Naive thymus-derived CD8-positive, alpha-beta T cell (primary cell): ENCODE measurements around the gene CAMTA1. TPM values are rescaled to one million over a fixed set of nuclear protein-coding genes. Genes with fewer than 3 reads are reported as not detected.

Experiments used
- ATAC-seq, 2 donors: fragments of 150-1000 bp; cut with Tn5 transposase in 1 of 2; sonication (Bioruptor Pico), chemical (Tn5 transposase) in 1 of 2; 1 replicate in 1 of 2; 2 replicates in 1 of 2; pipeline ENCODE4 v1.10.0; 2021; ENCODE audit warnings: mild to moderate bottlenecking in 2 of 2, moderate library complexity in 2 of 2
- POLR2A ChIA-PET: fragments of 350-600 bp; sonication (Branson Sonifier 250); formaldehyde crosslinking; loops from one replicate; lab custom pipeline; 2021; ENCODE audit warnings: antibody characterized with exemption; lab: Charles Lee
- DNase-seq, 10 donors: peaks; one replicate each; pipeline versions ENCODE4 v3.0.0 to v3.0.0-alpha.2; 2020 to 2022
- H3K27ac Mint-ChIP-seq, 10 donors: one replicate each; pipeline ENCODE4 v1.8.0; 2020 to 2022; ENCODE audit warnings: mild to moderate bottlenecking in 10 of 10, mixed read lengths in 10 of 10, moderate library complexity in 4 of 10, inconsistent platforms in 1 of 10
- H3K27me3 Mint-ChIP-seq, 5 donors: one replicate each; pipeline ENCODE4 v1.8.0; 2021 to 2022; ENCODE audit warnings: mixed read lengths in 5 of 5
- H3K36me3 Mint-ChIP-seq, 3 donors: one replicate each; pipeline ENCODE4 v1.8.0; 2020 to 2022; ENCODE audit warnings: mixed read lengths in 3 of 3, mild to moderate bottlenecking in 2 of 3, inconsistent platforms in 1 of 3
- H3K4me1 Mint-ChIP-seq, 4 donors: one replicate each; pipeline ENCODE4 v1.8.0; 2021 to 2022; ENCODE audit warnings: mixed read lengths in 4 of 4
- H3K4me3 Mint-ChIP-seq, 10 donors: one replicate each; pipeline ENCODE4 v1.8.0; 2020 to 2022; ENCODE audit warnings: mild to moderate bottlenecking in 10 of 10, mixed read lengths in 10 of 10, moderate library complexity in 6 of 10, inconsistent platforms in 1 of 10
- H3K9me3 Mint-ChIP-seq, 9 donors: one replicate each; pipeline ENCODE4 v1.8.0; 2020 to 2022; ENCODE audit warnings: mixed read lengths in 9 of 9, mild to moderate bottlenecking in 3 of 9, inconsistent platforms in 1 of 9, moderate library complexity in 1 of 9
- polyA plus RNA-seq, 3 donors: library from polyadenylated mRNA; unstranded; fragments of 300-500 nt; fragmentation: Illumina TruSeq; gene quantifications; one replicate each; pipeline ENCODE4 v1.2.3, GENCODE V29; 2021
- total RNA-seq, 8 experiments: library from RNA in 2 of 8; stranded (reverse) in 2 of 8; gene quantifications; one replicate each; pipeline ENCODE4 v1.2.3 and lab custom pipeline; 2021 to 2026

CAMTA1 gene
- total and polyA plus RNA-seq, 5 experiments from 2014 or later: 32.6 to 78.3 (median 47.3) TPM

GRCh38 chr1:7727809-7728471 is 942.7 kb downstream of the CAMTA1 start:
- peaks cover 0 to 13% (median 0%) of the 10 kb centered on the region in 3 donors for H3K36me3 Mint-ChIP-seq
- H3K4me3 Mint-ChIP-seq: no peak overlapping the region
- ATAC-seq (no peak), DNase-seq (no peak)
- H3K27me3 Mint-ChIP-seq: peaks cover 7 to 21% (median 18%) of the 10 kb centered on the region in 5 donors
- peaks cover 0 to 3% (median 0%) of the 10 kb centered on the region in 9 donors for H3K9me3 Mint-ChIP-seq
- POLR2A ChIA-PET: no interaction called here
- H3K4me1 Mint-ChIP-seq: peaks cover 0 to 6% (median 5%) of the 10 kb centered on the region in 4 donors
- H3K27ac Mint-ChIP-seq: no peak overlapping the region

GRCh38 chr1:7729761-7730160 is 944.5 kb downstream of the CAMTA1 start:
- ATAC-seq: no peak
- Mint-ChIP-seq H3K36me3 (peaks cover 0 to 13% (median 0%) of the 10 kb centered on the region in 3 donors), H3K4me1 (peaks cover 0 to 6% (median 5%) of the 10 kb centered on the region in 4 donors), H3K4me3 (no peak overlapping the region), H3K9me3 (peaks cover 0 to 3% (median 0%) of the 10 kb centered on the region in 9 donors), H3K27me3 (peaks cover 7 to 24% (median 18%) of the 10 kb centered on the region in 5 donors), H3K27ac (no peak overlapping the region)
- DNase-seq: no peak
- POLR2A ChIA-PET: no interaction called here

GRCh38 chr1:7732331-7732730 is 947.1 kb downstream of the CAMTA1 start:
- H3K9me3 Mint-ChIP-seq: peaks cover 0 to 3% (median 0%) of the 10 kb centered on the region in 9 donors

GRCh38 chr1:7733276-7733675 is 948.0 kb downstream of the CAMTA1 start:
- no peaks in the 10 kb centered on the region for H3K4me1 Mint-ChIP-seq
- DNase-seq (no peak), ATAC-seq (no peak)
- peaks cover 0 to 13% (median 0%) of the 10 kb centered on the region in 3 donors for H3K36me3 Mint-ChIP-seq
- POLR2A ChIA-PET: no interaction called here
- H3K9me3 Mint-ChIP-seq: peaks cover 0 to 3% (median 0%) of the 10 kb centered on the region in 9 donors
- H3K4me3 Mint-ChIP-seq: no peak overlapping the region
- peaks cover 8 to 33% (median 22%) of the 10 kb centered on the region in 5 donors for H3K27me3 Mint-ChIP-seq
- H3K27ac Mint-ChIP-seq: no peak overlapping the region

More at GRCh38 chr1:7732331-7732730, 947.1 kb downstream of the CAMTA1 start:
- H3K4me1 Mint-ChIP-seq: no peaks in the 10 kb centered on the region
- peaks cover 7 to 29% (median 21%) of the 10 kb centered on the region in 5 donors for H3K27me3 Mint-ChIP-seq
- POLR2A ChIA-PET: no interaction called here
- no peak overlapping the region for H3K4me3 Mint-ChIP-seq
- H3K27ac Mint-ChIP-seq: no peak overlapping the region
- peaks cover 0 to 13% (median 0%) of the 10 kb centered on the region in 3 donors for H3K36me3 Mint-ChIP-seq
- DNase-seq (no peak), ATAC-seq (no peak)

- POLR2A ChIA-PET: no interaction called here
- no peak for ATAC-seq
- Mint-ChIP-seq H3K9me3 (peaks cover 0 to 2% (median 0%) of the 10 kb centered on the region in 9 donors), H3K4me3 (no peak overlapping the region), H3K27ac (no peak overlapping the region), H3K27me3 (peaks cover 0 to 18% (median 5%) of the 10 kb centered on the region in 5 donors), H3K4me1 (no peaks in the 10 kb centered on the region), H3K36me3 (peaks cover 0 to 4% (median 0%) of the 10 kb centered on the region in 3 donors)
- DNase-seq: no peak
Observed at GRCh38 chr1:7738044-7738443, 952.8 kb downstream of the CAMTA1 start.

- Mint-ChIP-seq H3K27me3 (peaks cover 0 to 8% (median 4%) of the 10 kb centered on the region in 5 donors), H3K36me3 (peaks cover 0 to 4% (median 0%) of the 10 kb centered on the region in 3 donors), H3K4me3 (no peak overlapping the region), H3K4me1 (no peaks in the 10 kb centered on the region), H3K27ac (no peak overlapping the region), H3K9me3 (peaks cover 0 to 2% (median 0%) of the 10 kb centered on the region in 9 donors)
- DNase-seq (no peak), ATAC-seq (no peak)
- POLR2A ChIA-PET: no interaction called here
Observed at GRCh38 chr1:7743346-7743745, 958.1 kb downstream of the CAMTA1 start.

GRCh38 chr1:7744882-7745281 is 959.6 kb downstream of the CAMTA1 start:
- POLR2A ChIA-PET: no interaction called here
- no peak for DNase-seq
- Mint-ChIP-seq H3K4me3 (no peak overlapping the region), H3K36me3 (no peaks in the 10 kb centered on the region), H3K4me1 (peaks cover 0 to 5% (median 0%) of the 10 kb centered on the region in 4 donors), H3K9me3 (no peaks in the 10 kb centered on the region), H3K27me3 (peaks cover 0 to 8% (median 4%) of the 10 kb centered on the region in 5 donors), H3K27ac (peak overlapping the region in 1 of 10 donors; percentile 4)
- no peak for ATAC-seq

GRCh38 chr1:7745783-7746182 is 960.5 kb downstream of the CAMTA1 start:
- Mint-ChIP-seq H3K4me3 (no peak overlapping the region), H3K9me3 (no peaks in the 10 kb centered on the region), H3K27ac (peak overlapping the region in 1 of 10 donors; percentile 3), H3K27me3 (peaks cover 1 to 8% (median 4%) of the 10 kb centered on the region in 5 donors), H3K4me1 (peaks cover 0 to 5% (median 0%) of the 10 kb centered on the region in 4 donors), H3K36me3 (no peaks in the 10 kb centered on the region)
- POLR2A ChIA-PET: no interaction called here
- ATAC-seq (no peak), DNase-seq (no peak)

- no peak overlapping the region for H3K4me3 Mint-ChIP-seq
- POLR2A ChIA-PET: no interaction called here
- no peaks in the 10 kb centered on the region for H3K36me3 Mint-ChIP-seq
- peaks cover 4 to 14% (median 12%) of the 10 kb centered on the region in 4 donors for H3K4me1 Mint-ChIP-seq
- DNase-seq (no peak), ATAC-seq (no peak)
- no peaks in the 10 kb centered on the region for H3K9me3 Mint-ChIP-seq
- H3K27me3 Mint-ChIP-seq: peaks cover 1 to 8% (median 4%) of the 10 kb centered on the region in 5 donors
- no peak overlapping the region for H3K27ac Mint-ChIP-seq
Observed at GRCh38 chr1:7747605-7748004, 962.4 kb downstream of the CAMTA1 start.

- peaks cover 1 to 8% (median 6%) of the 10 kb centered on the region in 5 donors for H3K27me3 Mint-ChIP-seq
- no peak overlapping the region for H3K27ac Mint-ChIP-seq
- POLR2A ChIA-PET: no interaction called here
- peaks cover 4 to 29% (median 23%) of the 10 kb centered on the region in 4 donors for H3K4me1 Mint-ChIP-seq
- DNase-seq (no peak), ATAC-seq (no peak)
- no peak overlapping the region for H3K4me3 Mint-ChIP-seq
- H3K9me3 Mint-ChIP-seq: no peaks in the 10 kb centered on the region
- H3K36me3 Mint-ChIP-seq: no peaks in the 10 kb centered on the region
Observed at GRCh38 chr1:7749126-7749525, 963.9 kb downstream of the CAMTA1 start.

GRCh38 chr1:7751174-7751573 is 965.9 kb downstream of the CAMTA1 start:
- ATAC-seq: no peak

GRCh38 chr1:7752512-7753417 is 967.5 kb downstream of the CAMTA1 start:
- POLR2A ChIA-PET: interaction anchor here (1.1 to 2.1 kb wide), 3 partner anchors 19 to 86 kb away, joined by 3 to 7 read pairs (median 5); partner anchors contain the start of gene VAMP3
- DNase-seq (peak in 9 of 10 donors; percentile 16 to 49 (median 31)), ATAC-seq (peak in 1 of 2 donors; percentile 68)
- peaks cover 0 to 7% (median 1%) of the 10 kb centered on the region in 5 donors for H3K27me3 Mint-ChIP-seq
- no peaks in the 10 kb centered on the region for H3K9me3 Mint-ChIP-seq
- peak overlapping the region in 8 of 10 donors; percentile 34 to 76 (median 54) for H3K4me3 Mint-ChIP-seq
- no peaks in the 10 kb centered on the region for H3K36me3 Mint-ChIP-seq
- H3K27ac Mint-ChIP-seq: peak overlapping the region in 1 of 10 donors; percentile 6
- peaks cover 4 to 33% (median 24%) of the 10 kb centered on the region in 4 donors for H3K4me1 Mint-ChIP-seq

More at GRCh38 chr1:7751174-7751573, 965.9 kb downstream of the CAMTA1 start:
- Mint-ChIP-seq H3K36me3 (no peaks in the 10 kb centered on the region), H3K9me3 (no peaks in the 10 kb centered on the region), H3K27ac (peak overlapping the region in 1 of 10 donors; percentile 51), H3K4me1 (peaks cover 4 to 33% (median 24%) of the 10 kb centered on the region in 4 donors), H3K4me3 (no peak overlapping the region), H3K27me3 (peaks cover 0 to 7% (median 1%) of the 10 kb centered on the region in 5 donors)
- POLR2A ChIA-PET: no interaction called here
- no peak for DNase-seq
